Stimulated activated CD8-positive, alpha-beta memory T cell treated with anti-CD3 and anti-CD28 coated beads, Interleukin-15, amount 100 ng/mL, for 24 hours (primary cell): ENCODE results near the gene ABCA4.

ENCODE experiments used
- DNase-seq: peaks from one replicate; pipeline ENCODE4 v3.0.0-alpha.2; 2020; ENCODE audit warnings: low read depth

Gene ABCA4

GRCh38 chr1:94104776-94105580 is 16.0 kb downstream of the ABCA4 start:
- no peak for DNase-seq

GRCh38 chr1:94104127-94104684 is 16.7 kb downstream of the ABCA4 start:
- no peak for DNase-seq

- no peak for DNase-seq
Measured at GRCh38 chr1:94103608-94104007, 17.3 kb downstream of the ABCA4 start.

GRCh38 chr1:94101613-94102525 is 19.1 kb downstream of the ABCA4 start:
- no peak for DNase-seq

GRCh38 chr1:94100785-94101612 is 19.9 kb downstream of the ABCA4 start:
- DNase-seq, result no peak

GRCh38 chr1:94100129-94100784 is 20.7 kb downstream of the ABCA4 start:
- no peak for DNase-seq

- DNase-seq, result no peak
Measured at GRCh38 chr1:94099303-94099702, 21.6 kb downstream of the ABCA4 start.

- no peak for DNase-seq
Measured at GRCh38 chr1:94098585-94099111, 22.3 kb downstream of the ABCA4 start.

- no peak for DNase-seq
Measured at GRCh38 chr1:94096797-94097549, 24.0 kb downstream of the ABCA4 start.

GRCh38 chr1:94095744-94096469 is 25.0 kb downstream of the ABCA4 start:
- no peak for DNase-seq

- DNase-seq, result no peak
Measured at GRCh38 chr1:94095112-94095637, 25.8 kb downstream of the ABCA4 start.

GRCh38 chr1:94094469-94095111 is 26.4 kb downstream of the ABCA4 start:
- DNase-seq, result no peak

GRCh38 chr1:94093996-94094395 is 27.0 kb downstream of the ABCA4 start:
- DNase-seq, result no peak

GRCh38 chr1:94093396-94093795 is 27.6 kb downstream of the ABCA4 start:
- DNase-seq, result no peak

GRCh38 chr1:94092210-94092613 is 28.7 kb downstream of the ABCA4 start:
- DNase-seq, result no peak

- DNase-seq, result no peak
Measured at GRCh38 chr1:94090761-94091160, 30.2 kb downstream of the ABCA4 start.

- DNase-seq, result no peak
Measured at GRCh38 chr1:94087193-94087592, 33.8 kb downstream of the ABCA4 start.

GRCh38 chr1:94084547-94084946 is 36.4 kb downstream of the ABCA4 start:
- no peak for DNase-seq

- DNase-seq, result no peak
Measured at GRCh38 chr1:94084085-94084484, 36.9 kb downstream of the ABCA4 start.
